ENCODE results near the gene BTBD9. TPM values are rescaled to one million over a fixed set of nuclear protein-coding genes. Genes with fewer than 3 reads are reported as not detected.

Gene BTBD9
- total RNA-seq, 1 donor, result 21.4 TPM

- peak; percentile 28 for DNase-seq (ENCODE audit: low read depth)
- no peak for TF ChIP-seq CTCF (IDR thresholded peaks at IDR 0.05; ENCODE audit: insufficient read depth, low read length)
- H3K4me3 ChIP-seq (ENCODE audit: low read depth, low read length), result no peak overlapping the region
These were observed 247.8 kb downstream of the BTBD9 start for GRCh38 chr6:38391626-38392579.

GRCh38 chr6:38391206-38391605 is 248.5 kb downstream of the BTBD9 start:
- no peak overlapping the region for H3K4me3 ChIP-seq (ENCODE audit: low read depth, low read length)
- DNase-seq (ENCODE audit: low read depth), result no peak
- no peak for TF ChIP-seq CTCF (IDR thresholded peaks at IDR 0.05; ENCODE audit: insufficient read depth, low read length)

GRCh38 chr6:38389875-38390274 is 249.9 kb downstream of the BTBD9 start:
- no peak for TF ChIP-seq CTCF (IDR thresholded peaks at IDR 0.05; ENCODE audit: insufficient read depth, low read length)
- no peak for DNase-seq (ENCODE audit: low read depth)
- no peak overlapping the region for H3K4me3 ChIP-seq (ENCODE audit: low read depth, low read length)

- TF ChIP-seq CTCF (IDR thresholded peaks at IDR 0.05; ENCODE audit: insufficient read depth, low read length), result no peak
- DNase-seq (ENCODE audit: low read depth), result peak; percentile 88
- H3K4me3 ChIP-seq (ENCODE audit: low read depth, low read length), result no peak overlapping the region
These were observed 251.8 kb downstream of the BTBD9 start for GRCh38 chr6:38387971-38388370.

- DNase-seq (ENCODE audit: low read depth), result no peak
- H3K4me3 ChIP-seq (ENCODE audit: low read depth, low read length), result no peak overlapping the region
- TF ChIP-seq CTCF (IDR thresholded peaks at IDR 0.05; ENCODE audit: insufficient read depth, low read length), result no peak
These were observed 252.3 kb downstream of the BTBD9 start for GRCh38 chr6:38387461-38387860.

DNA sequence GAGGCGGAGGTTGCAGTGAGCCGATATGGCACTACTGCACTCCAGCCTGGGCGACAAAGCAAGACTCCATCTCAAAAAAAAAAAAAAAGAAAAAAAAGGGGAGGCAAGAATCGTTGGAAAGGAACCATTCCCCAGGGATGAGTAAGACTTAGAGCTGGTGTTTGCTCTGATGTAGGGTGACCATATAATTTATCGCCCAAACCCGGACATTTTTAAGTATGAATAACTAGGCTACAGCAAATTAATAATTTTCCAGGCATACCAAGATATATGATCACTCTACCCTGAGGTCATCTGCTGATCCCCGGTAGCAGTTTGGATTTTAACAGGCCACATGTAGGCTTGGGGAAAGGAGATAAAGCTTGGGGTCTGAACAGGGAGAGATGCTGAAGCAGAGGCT is 260.9 kb downstream of the BTBD9 start:
- TF ChIP-seq CTCF (IDR thresholded peaks at IDR 0.05; ENCODE audit: insufficient read depth, low read length), result no peak
- no peak for DNase-seq (ENCODE audit: low read depth)

More for the DNA sequence above, 260.9 kb downstream of the BTBD9 start:
- H3K4me3 ChIP-seq (ENCODE audit: low read depth, low read length), result no peak overlapping the region
